Measurements from ENCODE around the gene TTC33.

The TTC33 gene

DNA sequence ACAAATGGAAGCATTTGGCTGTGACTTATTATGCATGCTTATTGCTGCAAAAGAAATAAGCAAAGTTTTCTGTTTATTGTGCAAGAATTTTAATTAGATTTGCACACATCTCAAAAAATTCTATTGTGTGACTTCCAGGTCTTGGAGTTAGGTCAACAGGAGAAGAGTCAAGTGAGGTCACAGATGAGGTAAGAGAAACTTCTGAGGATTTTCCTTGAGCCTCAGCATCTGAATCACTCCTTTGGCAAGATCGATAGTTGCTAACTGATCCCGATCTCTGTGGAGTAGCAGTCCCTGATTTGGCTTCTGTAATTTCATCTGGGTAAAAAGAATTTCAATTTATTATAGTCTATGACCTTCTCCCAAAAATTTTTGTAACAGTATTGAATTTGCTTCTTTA is 6.9 kb upstream of the TTC33 start:
- no peak overlapping the region for H3K9ac ChIP-seq (ENCODE audit: low read length)
- no peak overlapping the region for H3K4me2 ChIP-seq (ENCODE audit: low read depth, low read length, poor library complexity, severe bottlenecking)
- H3K9me3 ChIP-seq (ENCODE audit: insufficient read depth, low read length) = no peaks in the 10 kb centered on the region
- TF ChIP-seq EZH2phosphoT487 (conservative IDR thresholded peaks at IDR 0.05; ENCODE audit: low read length) = no peak
- TF ChIP-seq, protein P1, sequence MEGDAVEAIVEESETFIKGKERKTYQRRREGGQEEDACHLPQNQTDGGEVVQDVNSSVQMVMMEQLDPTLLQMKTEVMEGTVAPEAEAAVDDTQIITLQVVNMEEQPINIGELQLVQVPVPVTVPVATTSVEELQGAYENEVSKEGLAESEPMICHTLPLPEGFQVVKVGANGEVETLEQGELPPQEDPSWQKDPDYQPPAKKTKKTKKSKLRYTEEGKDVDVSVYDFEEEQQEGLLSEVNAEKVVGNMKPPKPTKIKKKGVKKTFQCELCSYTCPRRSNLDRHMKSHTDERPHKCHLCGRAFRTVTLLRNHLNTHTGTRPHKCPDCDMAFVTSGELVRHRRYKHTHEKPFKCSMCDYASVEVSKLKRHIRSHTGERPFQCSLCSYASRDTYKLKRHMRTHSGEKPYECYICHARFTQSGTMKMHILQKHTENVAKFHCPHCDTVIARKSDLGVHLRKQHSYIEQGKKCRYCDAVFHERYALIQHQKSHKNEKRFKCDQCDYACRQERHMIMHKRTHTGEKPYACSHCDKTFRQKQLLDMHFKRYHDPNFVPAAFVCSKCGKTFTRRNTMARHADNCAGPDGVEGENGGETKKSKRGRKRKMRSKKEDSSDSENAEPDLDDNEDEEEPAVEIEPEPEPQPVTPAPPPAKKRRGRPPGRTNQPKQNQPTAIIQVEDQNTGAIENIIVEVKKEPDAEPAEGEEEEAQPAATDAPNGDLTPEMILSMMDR (IDR thresholded peaks at IDR 0.05; ENCODE audit: insufficient read depth, low read length, poor library complexity, severe bottlenecking) = no peak
- H3K9me2 ChIP-seq (replicated peaks; ENCODE audit: insufficient read depth, low read length) = no peaks in the 10 kb centered on the region
- H3K36me3 ChIP-seq (ENCODE audit: low read length) = peaks cover 59% of the 10 kb centered on the region
- 0 out of 2 replicates have a peak, but pooled peaks cover 4% of the 10 kb centered on the region for H4K20me1 ChIP-seq (ENCODE audit: low read depth, low read length)
- H2AFZ ChIP-seq (ENCODE audit: low read depth, low read length, severe bottlenecking) = no peak overlapping the region
- H3K79me2 ChIP-seq (ENCODE audit: insufficient read depth, low read length) = no peaks in the 10 kb centered on the region
- peaks cover 38% of the 10 kb centered on the region for H3F3A ChIP-seq (ENCODE audit: insufficient read depth)
- no peak overlapping the region for H3K27ac ChIP-seq (ENCODE audit: low read depth, low read length)
- no peaks in the 10 kb centered on the region for H3K27me3 ChIP-seq (ENCODE audit: low read length)
- no peak overlapping the region for H3K4me3 ChIP-seq (ENCODE audit: insufficient read depth, low read length, poor library complexity, severe bottlenecking)

- Histone ChIP-seq H3K4me3 (ENCODE audit: insufficient read depth, low read length, poor library complexity, severe bottlenecking) (no peak overlapping the region), H3K9ac (ENCODE audit: low read length) (no peak overlapping the region), H3K79me2 (ENCODE audit: insufficient read depth, low read length) (peaks cover 29% of the 10 kb centered on the region), H3K4me2 (ENCODE audit: low read depth, low read length, poor library complexity, severe bottlenecking) (no peak overlapping the region), H3K27ac (ENCODE audit: low read depth, low read length) (no peak overlapping the region), H3K27me3 (ENCODE audit: low read length) (no peaks in the 10 kb centered on the region), H3F3A (ENCODE audit: insufficient read depth) (peaks cover 33% of the 10 kb centered on the region), H3K9me2 (replicated peaks; ENCODE audit: insufficient read depth, low read length) (no peaks in the 10 kb centered on the region), H2AFZ (ENCODE audit: low read depth, low read length, severe bottlenecking) (no peak overlapping the region), H4K20me1 (ENCODE audit: low read depth, low read length) (0 out of 2 replicates have a peak, but pooled peaks cover 4% of the 10 kb centered on the region), H3K36me3 (ENCODE audit: low read length) (peaks cover 14% of the 10 kb centered on the region), H3K9me3 (ENCODE audit: insufficient read depth, low read length) (no peaks in the 10 kb centered on the region)
- TF ChIP-seq EZH2phosphoT487 (conservative IDR thresholded peaks at IDR 0.05; ENCODE audit: low read length) = no peak
- TF ChIP-seq, protein P1 (IDR thresholded peaks at IDR 0.05; ENCODE audit: insufficient read depth, low read length, poor library complexity, severe bottlenecking) = no peak
Measured at GRCh38 chr5:40757400-40757799, 1.6 kb upstream of the TTC33 start.

- TF ChIP-seq, protein P1 (IDR thresholded peaks at IDR 0.05; ENCODE audit: insufficient read depth, low read length, poor library complexity, severe bottlenecking) = peak; percentile 84
- TF ChIP-seq EZH2phosphoT487 (conservative IDR thresholded peaks at IDR 0.05; ENCODE audit: low read length) = no peak
- H2AFZ ChIP-seq (ENCODE audit: low read depth, low read length, severe bottlenecking) = peak overlapping the region; percentile 92
- H3K9ac ChIP-seq (ENCODE audit: low read length) = peak overlapping the region; percentile 91
- peak overlapping the region; percentile 80 for H3K4me2 ChIP-seq (ENCODE audit: low read depth, low read length, poor library complexity, severe bottlenecking)
- no peaks in the 10 kb centered on the region; the same call in 1 of the 2 replicates for H3K36me3 ChIP-seq (ENCODE audit: low read length)
- peaks cover 52% of the 10 kb centered on the region for H3K79me2 ChIP-seq (ENCODE audit: insufficient read depth, low read length)
- H3K4me3 ChIP-seq (ENCODE audit: insufficient read depth, low read length, poor library complexity, severe bottlenecking) = peak overlapping the region; percentile 85
- H3F3A ChIP-seq (ENCODE audit: insufficient read depth) = peaks cover 21% of the 10 kb centered on the region
- no peaks in the 10 kb centered on the region for H3K27me3 ChIP-seq (ENCODE audit: low read length)
- H3K27ac ChIP-seq (ENCODE audit: low read depth, low read length) = peak overlapping the region; percentile 61
- no peaks in the 10 kb centered on the region for H4K20me1 ChIP-seq (ENCODE audit: low read depth, low read length)
- no peaks in the 10 kb centered on the region for H3K9me2 ChIP-seq (replicated peaks; ENCODE audit: insufficient read depth, low read length)
- no peaks in the 10 kb centered on the region for H3K9me3 ChIP-seq (ENCODE audit: insufficient read depth, low read length)
Measured at GRCh38 chr5:40755093-40755406, 711 bp downstream of the TTC33 start.

Measured in SU-DHL-6 (cell line).